Measurements from ENCODE around the gene RUNX3.

DNA sequence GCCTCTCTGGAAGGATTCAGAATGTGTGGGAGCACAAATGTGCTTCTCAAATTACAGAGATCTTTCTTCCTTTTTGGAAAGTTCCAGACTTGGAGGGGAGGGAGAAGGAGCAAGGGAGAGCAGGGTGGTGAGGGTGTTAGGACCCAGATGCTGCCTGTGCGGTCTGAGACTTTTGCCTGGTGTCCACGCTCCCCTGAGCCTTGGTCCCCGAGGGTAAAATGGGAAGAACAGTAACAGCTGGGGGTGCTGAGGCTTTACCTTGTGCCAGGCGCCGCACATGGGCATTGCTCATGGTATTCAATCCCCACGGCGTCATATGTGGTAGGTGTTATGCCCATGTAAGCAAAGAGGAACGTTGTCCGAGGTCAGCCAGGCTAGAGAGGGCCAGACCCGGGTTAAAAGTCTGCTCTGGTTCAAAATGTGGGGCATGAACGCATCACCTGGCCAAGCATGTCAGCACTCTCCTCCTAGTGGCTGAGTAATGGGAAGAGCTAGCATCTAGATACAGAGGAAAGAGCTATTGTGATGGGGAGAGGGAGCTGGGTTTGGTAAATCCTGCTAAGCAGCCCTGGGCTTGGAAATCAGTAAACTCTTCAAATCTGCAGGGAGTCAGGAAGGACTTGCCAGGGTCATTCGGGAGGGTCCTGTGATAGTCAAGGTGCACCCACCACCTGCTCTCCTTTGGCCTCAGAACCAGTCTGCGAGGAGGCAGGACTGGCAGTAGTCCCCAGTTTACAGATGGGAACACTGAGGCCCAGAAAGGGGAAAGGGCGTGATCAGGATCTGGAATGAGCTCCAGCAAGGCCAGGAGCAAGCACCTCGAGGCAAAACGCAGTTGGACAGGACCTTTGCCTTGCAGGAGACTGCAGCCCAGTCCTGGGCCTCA lies 4.5 kb upstream of the RUNX3 start:
- TF ChIP-seq POLR2A (IDR thresholded peaks at IDR 0.05) = no peak
- TF ChIP-seq POLR2AphosphoS5 (IDR thresholded peaks at IDR 0.05) = no peak
- TF ChIP-seq, protein P1, sequence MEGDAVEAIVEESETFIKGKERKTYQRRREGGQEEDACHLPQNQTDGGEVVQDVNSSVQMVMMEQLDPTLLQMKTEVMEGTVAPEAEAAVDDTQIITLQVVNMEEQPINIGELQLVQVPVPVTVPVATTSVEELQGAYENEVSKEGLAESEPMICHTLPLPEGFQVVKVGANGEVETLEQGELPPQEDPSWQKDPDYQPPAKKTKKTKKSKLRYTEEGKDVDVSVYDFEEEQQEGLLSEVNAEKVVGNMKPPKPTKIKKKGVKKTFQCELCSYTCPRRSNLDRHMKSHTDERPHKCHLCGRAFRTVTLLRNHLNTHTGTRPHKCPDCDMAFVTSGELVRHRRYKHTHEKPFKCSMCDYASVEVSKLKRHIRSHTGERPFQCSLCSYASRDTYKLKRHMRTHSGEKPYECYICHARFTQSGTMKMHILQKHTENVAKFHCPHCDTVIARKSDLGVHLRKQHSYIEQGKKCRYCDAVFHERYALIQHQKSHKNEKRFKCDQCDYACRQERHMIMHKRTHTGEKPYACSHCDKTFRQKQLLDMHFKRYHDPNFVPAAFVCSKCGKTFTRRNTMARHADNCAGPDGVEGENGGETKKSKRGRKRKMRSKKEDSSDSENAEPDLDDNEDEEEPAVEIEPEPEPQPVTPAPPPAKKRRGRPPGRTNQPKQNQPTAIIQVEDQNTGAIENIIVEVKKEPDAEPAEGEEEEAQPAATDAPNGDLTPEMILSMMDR (IDR thresholded peaks at IDR 0.05 in 8 of 11, conservative IDR thresholded peaks at IDR 0.05 in 3 of 11) = no peak
